LNCAP (cell line): ENCODE results near the gene CPS1.

Experiments used
- CTCF ChIP-seq: fragments of 450-650 bp; IDR thresholded peaks from 2 replicates; pipeline ENCODE4 v1.5.1; 2017; ENCODE audit warnings: mild to moderate bottlenecking

The CPS1 gene

GRCh38 chr2:210548031-210548430, 8.4 kb upstream of the CPS1 start:
- TF ChIP-seq CTCF: no peak

GRCh38 chr2:210548878-210549384, 7.5 kb upstream of the CPS1 start:
- TF ChIP-seq CTCF: no peak

- TF ChIP-seq CTCF: no peak
Measured at GRCh38 chr2:210551001-210551400, 5.4 kb upstream of the CPS1 start.

GRCh38 chr2:210553373-210553772, 3.0 kb upstream of the CPS1 start:
- no peak for TF ChIP-seq CTCF

GRCh38 chr2:210555555-210555954, 844 bp upstream of the CPS1 start:
- TF ChIP-seq CTCF: no peak

GRCh38 chr2:210557721-210558120, 1.3 kb downstream of the CPS1 start:
- no peak for TF ChIP-seq CTCF

GRCh38 chr2:210558708-210559107, 2.3 kb downstream of the CPS1 start:
- no peak for TF ChIP-seq CTCF

GRCh38 chr2:210559182-210559581, 2.8 kb downstream of the CPS1 start:
- no peak for TF ChIP-seq CTCF
